GM04503 (cell line): ENCODE results near the gene MPIG6B.

ENCODE experiments used
- DNase-seq: peaks from one replicate; pipeline ENCODE4 v3.0.0-alpha.2; 2012; ENCODE audit warnings: low read depth

The MPIG6B gene, protein sequence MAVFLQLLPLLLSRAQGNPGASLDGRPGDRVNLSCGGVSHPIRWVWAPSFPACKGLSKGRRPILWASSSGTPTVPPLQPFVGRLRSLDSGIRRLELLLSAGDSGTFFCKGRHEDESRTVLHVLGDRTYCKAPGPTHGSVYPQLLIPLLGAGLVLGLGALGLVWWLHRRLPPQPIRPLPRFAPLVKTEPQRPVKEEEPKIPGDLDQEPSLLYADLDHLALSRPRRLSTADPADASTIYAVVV

DNA sequence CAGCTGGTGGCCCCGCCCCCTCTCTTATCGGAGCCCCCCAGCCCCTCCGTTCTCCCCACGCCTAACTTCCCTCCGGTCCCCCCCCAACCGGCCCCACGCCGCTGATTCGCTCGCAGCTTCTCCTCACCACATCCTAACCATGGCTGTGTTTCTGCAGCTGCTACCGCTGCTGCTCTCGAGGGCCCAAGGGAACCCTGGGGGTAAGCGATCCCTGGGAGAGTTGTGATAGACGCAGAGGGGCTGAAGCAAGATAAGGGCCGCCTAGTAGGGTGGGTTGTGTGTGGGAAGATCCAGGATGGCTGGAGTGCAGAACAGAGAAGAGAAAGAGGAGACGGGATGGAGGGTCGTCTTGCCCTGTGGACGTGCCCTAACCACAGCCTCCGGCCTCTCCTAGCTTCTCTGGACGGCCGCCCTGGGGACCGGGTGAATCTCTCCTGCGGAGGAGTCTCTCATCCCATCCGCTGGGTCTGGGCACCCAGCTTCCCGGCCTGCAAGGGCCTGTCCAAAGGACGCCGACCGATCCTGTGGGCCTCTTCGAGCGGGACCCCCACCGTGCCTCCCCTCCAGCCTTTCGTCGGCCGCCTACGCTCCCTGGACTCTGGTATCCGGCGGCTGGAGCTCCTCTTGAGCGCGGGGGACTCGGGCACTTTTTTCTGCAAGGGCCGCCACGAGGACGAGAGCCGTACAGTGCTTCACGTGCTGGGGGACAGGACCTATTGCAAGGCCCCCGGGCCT, at the start of gene MPIG6B:
Gene MPIG6B (plus strand): TSS at position 129 of the 735 bp plus-strand sequence. CDS start 11 bp downstream, at position 140.
- no peak for DNase-seq

DNA sequence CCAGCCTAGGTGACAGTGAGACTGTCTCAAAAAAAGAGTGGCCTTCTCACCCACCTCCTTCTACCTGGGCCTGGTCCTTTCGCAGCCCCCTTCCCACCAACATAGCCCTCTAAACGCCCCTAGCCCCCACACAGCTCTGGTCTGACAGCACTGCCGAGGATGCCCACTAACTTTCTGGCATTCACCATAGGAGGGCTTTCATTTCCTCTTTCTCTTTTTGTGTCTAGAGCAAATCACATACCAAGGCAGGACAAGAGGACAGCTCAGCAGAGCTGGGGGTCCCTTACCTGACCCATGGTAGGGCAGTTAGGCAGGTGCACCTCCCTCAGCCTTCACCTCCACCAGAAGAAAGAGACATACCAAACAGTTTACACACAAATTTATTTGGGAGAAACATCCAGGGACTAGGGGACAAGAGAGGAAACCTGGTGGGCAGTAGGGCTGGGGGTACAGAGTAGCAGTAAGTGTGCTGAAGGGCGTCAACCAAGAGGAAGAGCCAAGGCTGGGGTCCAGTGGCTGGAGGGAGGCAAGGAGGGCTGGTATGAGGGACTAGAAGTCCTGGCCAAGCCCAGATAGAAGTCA, 46.8 kb upstream of the MPIG6B start:
- DNase-seq, result no peak

DNA sequence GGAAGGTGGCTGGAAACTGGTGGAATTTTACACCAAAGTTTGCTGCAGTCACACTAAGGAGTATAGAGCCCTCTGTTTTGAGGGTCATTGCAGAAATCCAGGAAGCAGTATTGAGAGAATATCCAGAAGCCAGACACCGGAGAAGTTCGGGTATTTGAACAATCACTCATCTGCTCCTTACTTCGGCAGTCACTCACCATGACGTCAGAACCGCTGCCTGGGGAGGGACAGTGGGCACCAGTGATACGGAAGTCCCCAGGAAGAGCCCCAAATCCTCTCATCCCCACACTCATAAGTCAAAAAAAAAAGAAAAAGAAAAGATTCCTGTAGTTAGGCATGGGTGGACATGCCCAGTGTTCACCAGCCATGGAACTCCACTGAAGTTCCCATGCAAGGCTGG, 46.3 kb upstream of the MPIG6B start:
- no peak for DNase-seq

DNA sequence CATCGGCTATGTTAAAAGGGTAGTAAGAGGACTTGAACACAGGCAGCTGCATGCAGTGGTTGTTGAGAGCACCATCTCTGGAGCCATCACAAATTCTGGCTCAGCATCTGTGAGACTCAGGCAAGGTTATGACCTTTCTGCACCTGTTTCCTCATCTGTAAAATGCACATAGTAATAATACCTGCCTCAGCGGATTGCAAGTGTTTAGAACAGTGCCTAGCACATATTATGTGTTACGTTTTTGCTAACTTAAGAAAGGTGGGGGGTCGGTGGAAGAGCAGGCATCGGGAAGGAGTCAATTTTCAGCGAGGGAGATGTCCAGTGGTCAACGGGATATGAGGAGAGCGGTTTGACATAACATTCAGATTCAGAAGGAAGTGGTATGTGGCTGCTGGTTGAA, 45.2 kb upstream of the MPIG6B start:
- DNase-seq, result no peak

DNA sequence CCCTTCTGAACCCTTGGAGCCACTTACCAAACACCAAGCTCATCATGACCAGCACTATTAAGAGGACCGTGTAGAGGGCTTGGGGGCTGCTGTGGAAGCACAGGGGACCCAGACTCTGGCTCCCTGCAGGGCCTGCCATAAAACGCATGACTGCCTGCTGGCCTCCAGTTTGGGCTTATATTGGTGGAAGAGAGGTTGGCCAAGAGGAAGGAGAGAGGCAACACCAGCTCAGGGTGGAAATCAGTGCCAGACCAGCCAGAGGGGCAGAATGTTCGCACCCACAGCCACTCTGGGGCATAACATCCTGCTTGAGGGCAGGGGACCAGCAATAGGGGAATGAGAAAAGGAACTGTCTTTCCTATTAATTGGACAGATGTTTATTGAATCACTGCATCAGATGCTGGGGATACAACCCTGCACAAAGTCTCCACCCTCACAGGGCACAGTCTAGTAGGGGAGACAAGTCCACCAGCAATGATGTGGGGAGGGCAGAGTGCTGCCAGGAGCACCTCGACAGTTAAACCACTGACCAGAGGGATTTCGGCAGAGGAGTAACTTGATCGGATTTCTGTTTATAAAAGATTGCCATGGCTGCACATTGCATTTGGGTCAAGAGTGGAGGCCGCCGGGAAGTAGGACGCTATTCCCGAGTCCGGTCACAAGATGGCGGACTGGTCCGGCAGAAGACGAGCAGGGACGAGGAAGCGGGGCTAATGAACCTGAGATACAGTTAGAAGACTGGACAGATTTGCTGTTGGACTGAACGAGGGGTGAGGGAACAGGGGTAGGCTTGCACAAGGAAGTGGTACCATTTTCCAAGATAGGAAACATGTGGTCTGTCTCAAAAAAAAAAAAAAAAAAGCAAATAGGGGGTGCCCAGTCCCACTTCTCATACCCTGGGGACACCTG, 42.7 kb upstream of the MPIG6B start, which contains the start of gene LY6G5C:
Gene LY6G5C (minus strand): TSS at position 842 of the 909 bp plus-strand sequence. CDS start 694 bp downstream, at position 148.
- peak; percentile 48 for DNase-seq

DNA sequence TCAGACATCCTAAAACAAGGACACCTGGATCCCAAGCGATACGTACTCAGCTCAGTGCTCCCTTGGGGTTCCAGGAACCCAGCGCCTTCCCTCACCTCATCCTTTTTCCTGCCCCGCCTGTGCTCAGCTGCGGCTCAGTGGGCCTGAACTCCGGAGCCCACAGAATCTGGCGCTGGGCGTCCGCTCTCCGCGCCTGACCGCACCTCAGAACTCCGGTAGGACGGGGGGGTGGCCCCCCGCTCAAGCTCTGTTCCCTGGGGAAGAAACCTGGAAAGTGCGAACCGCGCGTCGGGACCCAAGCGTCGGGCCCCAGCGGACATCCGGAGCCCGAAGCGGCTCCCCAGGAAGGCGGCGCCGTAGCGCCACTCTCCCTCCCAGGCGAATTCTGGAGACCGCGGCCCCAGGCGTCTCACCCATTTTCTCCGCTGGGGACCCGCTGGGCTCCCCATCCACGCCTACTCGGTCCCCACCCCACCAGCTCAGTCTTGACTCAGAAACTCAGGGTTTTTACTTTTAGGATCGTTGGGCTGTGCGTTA, 42.0 kb upstream of the MPIG6B start:
- DNase-seq, result no peak

DNA sequence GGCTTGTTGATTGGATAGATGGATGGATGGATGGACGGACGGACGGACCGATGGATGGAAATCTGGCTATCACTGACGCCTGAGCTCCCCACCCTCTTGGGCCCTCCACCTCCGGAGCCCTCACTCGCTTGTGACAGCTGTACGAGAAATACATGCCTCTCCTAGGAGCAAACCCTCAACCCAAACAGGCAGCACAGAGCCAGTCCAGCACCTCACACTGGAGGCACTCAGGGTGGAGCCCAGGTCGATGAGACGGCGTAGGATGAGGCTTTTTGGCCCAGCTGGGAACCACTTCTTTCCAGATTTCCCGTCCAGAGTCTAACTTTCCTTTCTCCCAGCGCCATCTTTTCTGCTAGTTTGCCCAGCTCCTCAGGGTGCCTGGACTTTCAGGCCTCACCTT, 39.6 kb upstream of the MPIG6B start:
- no peak for DNase-seq

DNA sequence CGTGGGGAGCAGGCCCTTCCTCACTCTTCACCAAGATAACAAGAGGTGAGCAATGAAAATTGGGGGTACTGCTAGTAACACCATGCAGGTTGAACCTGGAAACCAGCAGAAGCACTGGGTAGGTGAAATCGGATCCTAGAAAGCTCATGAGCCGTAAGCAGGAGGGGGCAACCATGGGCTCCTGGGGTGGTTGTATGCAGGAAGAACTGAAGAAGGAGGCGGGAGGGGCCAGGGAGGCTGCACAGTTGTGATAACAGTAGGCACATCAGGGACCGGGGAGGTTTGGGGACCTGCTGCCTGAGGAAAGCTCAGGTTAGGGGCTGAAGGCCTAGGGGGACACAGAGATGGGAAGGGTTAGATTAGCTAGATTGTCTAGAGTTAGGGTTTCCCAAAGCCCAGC, 36.7 kb upstream of the MPIG6B start:
- no peak for DNase-seq

DNA sequence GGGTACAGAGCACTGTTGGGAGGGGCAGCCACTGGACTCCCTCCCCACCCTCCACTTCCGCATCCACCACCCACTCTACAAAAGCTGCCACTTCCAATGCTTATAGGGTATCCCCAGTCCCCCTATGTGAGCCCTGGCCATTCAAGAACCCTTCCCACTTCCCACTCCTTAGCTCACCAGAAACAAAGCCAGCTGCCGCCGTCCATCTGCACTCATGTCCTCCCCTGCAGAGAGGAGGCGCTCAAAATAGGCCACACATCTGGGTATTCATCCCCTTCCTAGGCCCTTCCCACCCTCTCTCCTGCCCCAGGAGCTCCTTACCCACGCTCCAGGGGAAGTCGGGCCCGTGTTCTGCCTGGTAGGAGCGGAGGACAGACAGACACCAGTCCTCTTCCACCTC, 35.9 kb upstream of the MPIG6B start:
- no peak for DNase-seq

DNA sequence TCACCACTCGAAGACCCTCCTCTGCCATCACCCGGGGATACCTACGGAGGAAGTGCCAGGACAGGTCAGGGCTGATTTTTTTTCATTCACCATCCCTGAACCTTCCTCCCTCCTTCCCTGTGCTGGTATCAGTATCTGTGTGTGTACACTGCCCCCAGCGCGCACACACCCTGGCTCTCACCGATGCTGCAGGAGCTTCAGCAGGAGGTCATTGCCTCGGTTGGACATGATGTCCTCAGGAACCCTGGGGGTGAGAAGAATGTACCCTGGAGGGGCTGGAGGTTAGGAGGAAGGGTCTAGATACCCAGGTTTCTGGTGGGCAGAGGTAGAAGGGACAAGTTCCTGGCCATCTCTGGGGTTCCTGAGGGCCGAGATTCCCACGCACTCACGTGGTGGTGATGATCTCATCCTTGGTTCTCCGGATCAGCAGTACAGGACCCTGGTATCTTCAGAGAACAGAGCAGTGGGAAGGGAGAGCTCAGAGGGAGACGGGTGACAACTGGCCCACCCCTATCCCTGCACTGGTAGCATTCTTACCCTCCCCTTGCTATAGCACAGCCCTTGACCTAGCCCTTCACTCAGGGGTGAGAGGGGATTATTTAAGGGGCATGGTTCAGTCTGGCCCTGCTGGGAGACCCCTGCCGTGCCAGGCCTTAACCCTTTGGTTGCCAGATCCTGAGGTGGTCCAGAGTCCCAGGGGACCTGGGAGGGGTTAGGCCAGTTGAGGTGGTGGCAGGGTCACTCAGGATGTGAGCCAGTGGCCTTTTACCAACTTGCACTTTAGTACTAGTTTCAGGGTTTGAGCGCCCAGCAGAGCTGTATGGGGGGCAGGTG, 35.1 kb upstream of the MPIG6B start:
- no peak for DNase-seq

DNA sequence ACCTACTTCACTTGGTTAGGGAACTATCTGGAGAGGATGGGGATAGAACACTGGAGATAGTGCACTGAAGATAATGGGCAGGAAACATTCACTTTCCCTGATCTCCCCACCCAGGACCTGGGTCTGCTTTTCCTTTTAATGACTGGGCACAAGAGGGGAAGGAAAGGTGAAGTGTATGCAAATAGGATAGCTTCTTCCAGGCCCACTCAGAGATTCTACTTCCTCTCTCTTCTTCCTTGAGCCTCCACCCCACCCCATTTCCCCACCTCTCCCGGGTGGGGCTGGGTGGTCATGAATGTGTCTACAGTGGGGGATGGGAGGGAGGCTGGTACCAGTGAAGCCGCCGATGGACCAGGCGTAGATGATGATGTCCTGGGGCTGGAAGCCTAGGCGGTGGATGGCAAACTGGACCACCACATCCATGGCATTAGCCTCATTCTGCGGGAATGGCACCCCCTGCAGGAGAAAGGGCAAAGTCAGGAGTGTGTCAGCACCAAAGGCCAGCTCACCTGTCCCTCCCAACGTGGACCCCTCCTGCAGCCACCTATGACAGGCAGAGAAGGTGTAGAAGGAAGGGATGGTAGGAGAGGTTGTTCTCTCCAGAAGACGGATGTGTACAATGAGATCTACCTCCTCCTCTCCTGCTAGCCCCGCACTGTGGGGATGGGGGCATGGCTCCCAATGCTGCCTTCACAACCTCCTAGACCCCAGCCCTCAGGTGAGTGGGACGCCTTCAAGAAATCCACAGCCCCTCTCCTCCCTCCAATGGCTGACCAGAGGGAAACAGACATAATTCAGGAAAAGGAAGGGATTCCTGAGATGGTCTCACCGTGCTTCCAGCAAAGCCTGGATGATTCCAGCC, 33.7 kb upstream of the MPIG6B start:
- no peak for DNase-seq

DNA sequence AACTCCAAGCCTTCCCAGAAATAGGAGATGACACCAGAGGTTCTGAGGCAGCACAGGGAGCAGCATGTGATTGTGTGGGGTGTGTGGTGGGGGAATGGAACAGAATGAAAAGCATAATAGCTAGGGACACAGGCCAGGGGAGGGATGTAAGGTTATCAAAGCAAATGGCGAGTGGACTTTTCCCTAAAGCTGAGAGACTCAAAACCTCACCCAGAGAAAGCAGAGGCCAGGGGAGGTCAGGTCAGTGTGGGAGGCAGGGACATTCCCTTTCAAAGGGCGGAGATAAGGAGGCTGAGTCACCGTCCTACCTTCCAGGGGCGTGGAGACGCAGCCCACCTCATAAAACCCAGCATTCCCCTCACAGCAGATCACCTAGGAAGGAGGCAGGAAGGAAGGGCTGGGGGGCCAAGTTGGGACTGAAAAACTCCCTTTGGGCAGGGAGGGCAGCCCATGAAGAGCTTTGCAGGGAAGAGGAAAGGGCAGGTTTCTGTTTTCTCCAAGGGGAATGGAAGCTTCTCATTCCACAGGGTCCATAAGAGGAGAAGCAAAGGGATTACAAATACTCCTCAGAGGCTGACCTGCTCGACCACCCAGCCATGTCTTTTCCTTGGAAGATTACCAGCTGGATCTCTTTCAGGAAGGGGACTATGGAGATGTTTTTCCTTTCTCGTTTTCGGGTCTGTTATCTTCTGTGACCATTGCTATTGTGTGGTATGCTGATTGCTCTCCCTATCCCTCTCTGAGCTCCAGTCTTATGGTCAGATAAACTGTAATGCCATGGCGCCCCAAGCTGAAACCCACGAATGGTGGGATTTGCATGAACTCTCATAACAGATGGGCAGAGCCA, 32.7 kb upstream of the MPIG6B start:
- no peak for DNase-seq

DNA sequence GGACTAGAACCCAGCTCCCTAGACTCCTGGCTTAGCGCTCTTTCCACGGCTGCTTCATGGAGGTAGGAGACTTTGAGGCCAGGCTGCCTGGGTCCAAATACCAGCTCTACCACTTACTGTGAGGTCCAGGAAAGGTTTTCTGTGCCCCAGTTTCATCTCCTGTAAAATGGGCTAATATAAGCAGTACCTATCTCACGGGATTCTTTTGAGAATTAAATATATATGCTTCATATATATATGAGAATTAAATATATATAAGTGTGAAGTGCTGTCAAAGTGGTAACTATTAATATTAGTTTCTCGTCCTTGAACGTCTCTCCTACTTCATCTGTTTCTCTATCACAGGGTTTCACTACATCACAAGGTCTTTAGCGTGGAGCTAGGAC, 32.1 kb upstream of the MPIG6B start:
- DNase-seq, result no peak

DNA sequence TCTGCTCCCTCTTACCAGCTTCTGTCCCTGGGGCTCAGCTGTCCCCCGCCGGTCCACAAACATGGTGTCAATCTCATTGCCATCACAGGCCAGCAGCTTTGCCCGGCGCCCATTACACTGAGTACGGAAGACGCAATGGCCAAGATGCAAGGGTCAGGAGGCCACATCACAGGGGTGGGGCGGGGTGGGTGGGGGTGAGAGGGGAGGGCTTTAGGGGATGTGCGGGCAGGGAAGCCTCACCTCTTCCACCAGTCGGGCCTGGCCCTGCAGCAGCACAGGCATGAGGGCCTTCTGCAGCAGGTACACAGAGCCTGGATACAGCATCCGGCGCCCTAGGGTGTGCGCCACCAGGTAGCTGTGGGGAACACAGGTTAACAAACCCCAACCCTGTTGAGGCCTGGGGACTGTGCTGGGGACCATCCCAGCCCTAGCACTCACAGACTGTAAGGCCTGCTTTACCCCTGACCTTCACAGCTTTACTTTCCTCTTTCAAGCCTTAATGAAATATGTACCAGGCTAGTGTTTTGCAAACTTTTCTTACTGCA, 31.5 kb upstream of the MPIG6B start:
- DNase-seq, result no peak

DNA sequence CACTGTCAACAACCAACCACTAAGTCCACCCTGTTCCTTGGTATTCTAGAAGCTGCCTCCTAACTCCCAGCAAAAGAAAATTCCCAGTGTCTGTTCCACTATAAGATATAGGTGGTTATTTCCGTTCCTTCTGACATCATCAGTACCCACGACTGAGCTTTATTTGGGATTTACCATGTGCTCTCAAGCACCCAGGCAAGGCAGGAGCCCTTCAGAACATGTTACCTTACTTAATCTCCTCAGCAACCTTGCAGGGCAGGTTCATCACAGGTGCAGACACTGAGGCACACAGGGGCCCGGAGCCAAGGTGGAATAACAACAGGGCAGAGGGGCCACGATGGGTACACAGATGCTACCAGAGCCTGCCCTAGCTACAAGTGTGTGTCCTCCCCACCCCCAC, 30.8 kb upstream of the MPIG6B start:
- no peak for DNase-seq

DNA sequence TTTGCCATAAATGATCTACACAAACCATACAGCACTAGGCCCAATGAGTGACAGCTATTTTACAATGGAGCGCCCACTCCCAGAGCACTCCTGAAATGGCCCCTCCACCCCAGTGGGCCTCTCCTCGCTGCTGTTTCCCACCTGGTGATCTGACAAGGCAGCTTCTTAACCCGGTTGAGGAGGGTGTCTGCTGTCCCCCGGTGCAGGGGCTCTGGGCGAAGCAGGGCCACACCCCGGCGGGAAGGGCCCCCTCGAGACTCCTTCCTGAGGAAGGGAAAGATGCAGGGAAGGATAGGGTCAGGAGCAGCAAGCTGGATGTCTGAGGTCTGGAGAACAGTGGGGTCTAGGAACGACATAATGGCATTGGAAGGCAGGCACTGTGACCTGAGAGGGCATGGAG, 30.3 kb upstream of the MPIG6B start:
- no peak for DNase-seq

DNA sequence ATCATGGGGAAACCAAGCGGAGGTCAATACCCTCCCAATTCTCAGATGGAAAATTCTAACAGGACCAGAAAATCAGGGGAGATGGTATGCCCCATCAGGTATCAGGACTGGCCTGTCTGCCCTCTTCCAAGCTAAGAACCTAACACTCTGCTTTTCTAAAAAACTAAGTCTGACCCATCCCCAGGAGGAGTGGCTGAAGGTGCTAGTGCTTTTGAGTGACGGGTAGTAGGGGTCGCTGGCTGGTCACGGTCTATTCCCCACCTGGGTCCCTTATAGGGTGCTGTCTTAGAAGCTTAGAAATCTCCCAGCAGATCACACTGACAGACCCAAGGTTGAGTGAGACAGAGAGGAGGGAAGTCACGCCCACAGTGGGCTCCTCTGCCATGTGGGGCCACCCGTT, 29.6 kb upstream of the MPIG6B start:
- no peak for DNase-seq

DNA sequence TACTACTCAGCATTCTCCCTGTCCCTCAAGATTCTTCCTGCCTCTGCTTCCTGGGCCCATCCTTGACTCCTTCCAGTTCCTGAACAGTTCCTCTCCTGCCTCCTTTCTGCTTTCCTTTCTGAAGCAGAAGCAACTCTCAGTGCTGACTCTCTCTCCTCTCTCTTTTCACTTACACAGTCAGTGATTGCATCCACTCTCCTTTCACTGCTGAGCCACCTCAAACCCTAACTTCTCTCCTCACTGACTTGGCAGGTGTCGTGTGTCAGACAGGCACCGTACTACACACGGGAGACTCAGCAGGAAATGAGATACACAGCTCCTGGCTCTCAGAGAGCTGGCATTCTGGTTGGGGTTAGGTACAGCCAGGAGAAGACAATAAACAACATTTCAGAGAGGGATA, 25.6 kb upstream of the MPIG6B start:
- no peak for DNase-seq
